Measurements from ENCODE around the gene RPE. TPM values are rescaled to one million over a fixed set of nuclear protein-coding genes. Genes with fewer than 3 reads are reported as not detected.
A peak's percentile ranks its signal among the peaks of the same experiment; 100 is the strongest.

RPE gene
- total RNA-seq, 2 experiments from 2014 or later: 48.2 to 49.9 TPM

DNA sequence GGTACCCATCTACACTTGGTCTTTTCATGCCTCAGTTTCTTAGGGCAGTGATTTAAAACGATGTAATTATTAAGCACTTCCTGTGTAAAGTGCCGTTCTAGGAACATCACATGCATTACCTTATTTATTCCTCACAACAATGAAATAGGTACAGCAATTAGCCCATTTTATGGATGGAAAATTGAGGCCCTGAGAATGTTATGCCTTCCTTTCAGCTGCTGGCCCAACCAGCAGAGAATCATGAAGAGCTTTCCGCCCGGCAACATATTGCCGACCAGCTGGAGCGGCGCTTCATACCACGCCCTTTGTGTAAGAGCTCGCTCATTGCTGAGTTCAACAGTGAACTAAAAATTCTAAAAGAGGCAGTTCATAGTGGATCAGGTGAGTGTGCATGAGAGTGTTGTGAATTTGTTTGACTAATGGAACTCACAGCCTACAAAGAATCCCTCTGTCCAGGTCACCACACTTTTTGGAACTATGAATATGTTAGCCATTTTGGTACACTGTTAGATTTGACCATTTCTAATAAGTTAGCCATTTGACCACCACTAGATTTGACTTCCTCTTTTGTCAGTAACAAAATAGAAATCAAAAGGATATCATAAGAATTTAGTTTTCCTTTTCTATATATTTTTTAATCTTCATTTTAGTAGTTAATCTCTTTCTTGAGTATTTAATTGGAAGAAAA is 25.6 kb upstream of the RPE start:
- no peaks in the 10 kb centered on the region for H3K9me3 Mint-ChIP-seq (ENCODE audit: insufficient read depth)
- no peak overlapping the region for H3K4me3 Mint-ChIP-seq
- ATAC-seq (no peak), DNase-seq (no peak)
- H3K4me1 Mint-ChIP-seq (ENCODE audit: low read depth): no peaks in the 10 kb centered on the region
- H3K36me3 Mint-ChIP-seq (ENCODE audit: low read depth): no peaks in the 10 kb centered on the region
- CTCF ChIA-PET: interaction anchor here (0.7 to 3.2 kb wide), 9 partner anchors 9 to 222 kb away, joined by 3 to 16 read pairs (median 3); no protein-coding TSS in a partner anchor
- peaks cover 7% of the 10 kb centered on the region for H3K27me3 Mint-ChIP-seq (ENCODE audit: low read depth)
- H3K27ac Mint-ChIP-seq: no peak overlapping the region
- POLR2A ChIA-PET: no interaction called here

DNA sequence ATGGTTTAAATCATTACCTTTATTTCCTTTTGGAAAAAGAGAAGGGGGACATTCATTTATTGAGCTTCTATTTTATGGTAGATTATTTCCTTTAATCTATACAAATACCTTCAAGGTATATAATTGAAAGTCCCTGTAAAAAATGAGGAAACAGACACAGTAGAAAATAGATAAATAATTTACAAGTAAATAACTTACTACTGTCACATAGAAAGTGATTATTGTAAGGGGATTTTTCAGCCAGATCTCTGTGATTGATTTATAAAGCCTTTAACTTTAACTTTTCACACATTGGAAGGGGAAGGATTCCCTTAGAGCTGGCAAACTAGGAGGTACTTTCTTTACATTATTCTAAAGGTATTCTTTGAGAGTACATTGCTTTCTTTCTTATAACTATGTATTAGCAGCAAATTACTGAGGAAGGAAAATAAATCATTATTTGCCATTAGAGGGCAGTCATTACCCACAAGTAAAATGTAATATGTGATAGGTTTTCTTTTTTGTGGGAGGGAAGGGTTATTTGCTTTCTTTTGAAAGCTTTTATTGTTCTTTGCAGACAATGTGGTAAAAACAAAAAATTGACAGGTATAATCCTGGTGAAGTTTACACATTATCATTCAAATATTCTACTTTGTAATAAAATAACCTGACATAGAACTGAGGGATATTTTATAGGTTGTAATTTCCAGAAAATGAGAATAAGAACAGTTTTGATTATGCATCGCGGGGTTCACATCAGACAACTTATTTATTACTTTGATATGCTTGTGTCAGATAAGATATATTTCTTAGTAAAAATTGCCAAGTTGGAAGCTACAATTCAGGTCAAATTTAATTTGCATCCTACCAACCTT is 24.8 kb upstream of the RPE start:
- ATAC-seq: no peak
- Mint-ChIP-seq H3K9me3 (ENCODE audit: insufficient read depth) (no peaks in the 10 kb centered on the region), H3K36me3 (ENCODE audit: low read depth) (no peaks in the 10 kb centered on the region), H3K4me1 (ENCODE audit: low read depth) (no peaks in the 10 kb centered on the region), H3K27ac (no peak overlapping the region), H3K4me3 (no peak overlapping the region), H3K27me3 (ENCODE audit: low read depth) (peaks cover 8% of the 10 kb centered on the region)
- ChIA-PET CTCF (interaction anchor here (0.7 to 3.2 kb wide), 9 partner anchors 8 to 221 kb away, joined by 3 to 16 read pairs (median 3); no protein-coding TSS in a partner anchor), POLR2A (interaction anchor here (0.6 kb wide), 1 partner anchor 18 kb away, joined by 3 read pairs; no protein-coding TSS in a partner anchor)
- DNase-seq: no peak

DNA sequence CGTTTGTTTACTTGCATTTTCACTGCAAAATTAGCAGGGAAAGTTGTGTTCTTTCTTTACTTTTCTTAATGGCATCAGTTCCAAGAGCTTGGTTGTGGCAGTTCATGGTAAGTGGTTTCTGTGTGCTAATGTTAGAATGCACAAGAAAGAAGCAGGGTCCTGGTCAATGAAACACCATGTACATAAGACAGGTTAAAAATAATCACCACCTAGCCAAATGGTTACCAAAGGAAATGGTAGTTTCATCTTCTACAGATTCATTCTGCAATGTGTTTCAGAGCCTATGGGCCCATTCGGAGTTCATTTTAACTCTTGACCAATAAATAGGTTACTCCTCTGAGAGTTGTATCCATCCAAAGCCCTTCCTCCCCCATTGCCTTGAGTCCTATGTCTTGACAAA is 18.1 kb upstream of the RPE start:
- CTCF ChIA-PET: interaction anchor here (1.6 kb wide), 1 partner anchor 211 kb away, joined by 7 read pairs; no protein-coding TSS in a partner anchor
- H3K4me3 Mint-ChIP-seq: no peak overlapping the region
- H3K36me3 Mint-ChIP-seq (ENCODE audit: low read depth): no peaks in the 10 kb centered on the region
- no peaks in the 10 kb centered on the region for H3K4me1 Mint-ChIP-seq (ENCODE audit: low read depth)
- no peaks in the 10 kb centered on the region for H3K9me3 Mint-ChIP-seq (ENCODE audit: insufficient read depth)
- peaks cover 16% of the 10 kb centered on the region for H3K27me3 Mint-ChIP-seq (ENCODE audit: low read depth)
- no peak for DNase-seq
- H3K27ac Mint-ChIP-seq: no peak overlapping the region
- no peak for ATAC-seq
- POLR2A ChIA-PET: interaction anchor here (0.6 kb wide), 1 partner anchor 14 kb away, joined by 3 read pairs; no protein-coding TSS in a partner anchor

DNA sequence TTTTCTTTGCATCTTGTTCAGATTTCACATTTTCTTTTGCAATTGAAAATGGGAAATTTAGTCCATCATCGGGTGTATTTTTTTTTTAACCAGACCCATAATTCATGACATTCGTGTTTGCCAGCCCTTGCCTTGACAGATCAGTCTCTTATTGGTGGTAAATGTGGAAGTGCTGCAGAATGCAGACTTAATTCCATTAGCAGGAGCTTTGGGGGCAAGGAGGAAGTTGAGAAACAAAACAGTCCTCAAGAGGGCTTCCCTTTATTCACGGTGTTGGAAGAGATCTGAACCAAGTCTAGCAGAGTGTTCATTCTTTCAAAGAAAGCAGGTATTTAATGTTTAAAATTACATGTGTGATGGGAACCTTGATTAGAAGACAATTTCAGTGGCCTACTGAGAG is 16.6 kb upstream of the RPE start:
- no peaks in the 10 kb centered on the region for H3K9me3 Mint-ChIP-seq (ENCODE audit: insufficient read depth)
- ATAC-seq: no peak
- CTCF ChIA-PET: interaction anchor here (0.9 to 1.6 kb wide), 3 partner anchors 9 to 210 kb away, joined by 3 to 7 read pairs (median 4); no protein-coding TSS in a partner anchor
- POLR2A ChIA-PET: no interaction called here
- no peaks in the 10 kb centered on the region for H3K4me1 Mint-ChIP-seq (ENCODE audit: low read depth)
- H3K36me3 Mint-ChIP-seq (ENCODE audit: low read depth): no peaks in the 10 kb centered on the region
- no peak overlapping the region for H3K4me3 Mint-ChIP-seq
- peaks cover 22% of the 10 kb centered on the region for H3K27me3 Mint-ChIP-seq (ENCODE audit: low read depth)
- DNase-seq: no peak
- H3K27ac Mint-ChIP-seq: no peak overlapping the region

DNA sequence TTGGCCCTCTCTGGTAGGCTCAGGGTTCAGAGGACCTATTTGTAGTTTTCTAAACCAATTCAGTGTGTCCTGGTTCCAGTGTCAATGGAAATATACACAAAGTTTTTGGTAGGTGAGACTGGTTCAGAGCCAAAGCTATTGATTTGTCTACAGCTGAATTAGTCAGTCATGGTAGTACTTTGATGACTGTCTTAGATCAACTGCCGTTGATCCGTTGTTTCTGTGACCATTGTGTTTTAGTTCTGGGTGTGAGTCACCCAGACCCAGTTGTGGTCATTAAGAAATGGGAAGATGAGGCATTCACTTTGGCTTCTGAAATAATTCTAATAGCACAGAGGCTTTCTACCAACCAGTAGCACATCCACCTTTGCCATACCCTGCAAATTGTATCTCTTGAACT is 16.0 kb upstream of the RPE start:
- CTCF ChIA-PET: interaction anchor here (0.9 to 1.0 kb wide), 2 partner anchors 9 to 13 kb away, joined by 3 to 4 read pairs; no protein-coding TSS in a partner anchor
- ATAC-seq: no peak
- H3K4me3 Mint-ChIP-seq: no peak overlapping the region

DNA sequence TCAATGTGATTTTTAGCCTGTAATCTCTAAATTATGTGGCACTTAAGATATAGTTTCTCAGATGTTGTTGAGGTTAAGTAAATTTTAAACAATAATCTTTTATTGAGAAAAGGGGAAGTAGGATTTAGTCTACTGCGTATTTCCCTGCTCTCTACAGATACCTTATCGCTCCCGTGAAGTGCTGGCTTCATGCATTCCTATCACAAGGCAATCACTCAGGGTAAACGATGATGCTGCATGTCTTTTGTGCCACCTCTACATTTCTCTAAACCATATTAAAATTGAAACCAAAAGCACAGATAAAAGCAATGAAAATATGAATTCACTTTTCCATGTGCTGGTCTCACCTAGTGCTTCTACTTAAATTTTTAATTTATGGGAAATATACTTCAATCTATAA is 14.4 kb upstream of the RPE start:
- Mint-ChIP-seq H3K4me3 (no peak overlapping the region), H3K27ac (no peak overlapping the region), H3K36me3 (ENCODE audit: low read depth) (no peaks in the 10 kb centered on the region), H3K27me3 (ENCODE audit: low read depth) (peaks cover 17% of the 10 kb centered on the region), H3K4me1 (ENCODE audit: low read depth) (no peaks in the 10 kb centered on the region), H3K9me3 (ENCODE audit: insufficient read depth) (no peaks in the 10 kb centered on the region)
- DNase-seq (no peak), ATAC-seq (no peak)
- ChIA-PET POLR2A (no interaction called here), CTCF (no interaction called here)

More for the DNA sequence above, 16.0 kb upstream of the RPE start:
- DNase-seq: no peak
- no peaks in the 10 kb centered on the region for H3K36me3 Mint-ChIP-seq (ENCODE audit: low read depth)
- no peaks in the 10 kb centered on the region for H3K9me3 Mint-ChIP-seq (ENCODE audit: insufficient read depth)
- H3K4me1 Mint-ChIP-seq (ENCODE audit: low read depth): no peaks in the 10 kb centered on the region
- H3K27ac Mint-ChIP-seq: no peak overlapping the region
- peaks cover 22% of the 10 kb centered on the region for H3K27me3 Mint-ChIP-seq (ENCODE audit: low read depth)
- POLR2A ChIA-PET: no interaction called here

DNA sequence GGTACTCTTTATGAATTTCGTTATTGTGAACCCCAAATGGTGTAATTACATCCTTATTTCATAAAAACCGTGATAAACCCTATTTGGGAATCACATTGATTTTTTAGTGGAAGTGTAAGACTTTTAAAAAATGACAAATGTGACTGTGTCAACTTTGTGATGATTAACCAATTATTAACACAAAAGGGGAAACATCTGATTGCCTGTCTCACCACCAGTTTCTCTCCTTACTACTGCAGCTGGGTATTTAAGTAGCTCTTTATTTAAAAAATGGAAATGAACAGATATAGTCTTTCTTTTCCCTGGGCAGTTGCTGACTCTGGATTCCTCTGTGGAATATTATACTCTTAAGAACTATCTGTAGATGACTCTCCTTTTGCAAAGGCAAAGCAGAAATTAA is 11.6 kb upstream of the RPE start:
- Mint-ChIP-seq H3K4me3 (no peak overlapping the region), H3K4me1 (ENCODE audit: low read depth) (no peaks in the 10 kb centered on the region), H3K36me3 (ENCODE audit: low read depth) (no peaks in the 10 kb centered on the region), H3K27me3 (ENCODE audit: low read depth) (peaks cover 6% of the 10 kb centered on the region), H3K27ac (no peak overlapping the region), H3K9me3 (ENCODE audit: insufficient read depth) (no peaks in the 10 kb centered on the region)
- POLR2A ChIA-PET: no interaction called here
- DNase-seq (no peak), ATAC-seq (no peak)
- CTCF ChIA-PET: interaction anchor here (0.7 to 1.3 kb wide), 2 partner anchors 11 to 208 kb away, joined by 4 read pairs; no protein-coding TSS in a partner anchor

DNA sequence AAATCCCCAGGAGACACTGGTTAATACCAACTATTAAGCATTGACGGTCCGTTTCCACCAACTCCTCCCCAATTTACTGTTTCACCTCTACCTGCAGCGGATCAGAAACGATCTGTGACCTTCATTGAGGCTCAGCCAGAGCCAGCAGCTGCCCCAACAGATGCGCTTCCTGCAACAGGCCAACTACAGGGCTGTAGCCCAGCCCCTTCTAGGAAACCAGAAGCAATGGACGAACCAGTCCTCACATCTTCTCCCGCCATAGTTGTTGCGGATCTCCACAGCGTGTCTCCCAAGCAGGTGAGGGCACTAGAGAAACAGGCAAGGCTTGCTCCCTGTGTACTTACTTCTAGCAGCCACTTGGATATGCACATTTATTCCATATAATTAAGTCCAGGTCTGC is 8.5 kb upstream of the RPE start:
- DNase-seq (no peak), ATAC-seq (no peak)
- no peaks in the 10 kb centered on the region for H3K36me3 Mint-ChIP-seq (ENCODE audit: low read depth)
- H3K4me3 Mint-ChIP-seq: no peak overlapping the region
- H3K27me3 Mint-ChIP-seq (ENCODE audit: low read depth): peaks cover 6% of the 10 kb centered on the region
- no peaks in the 10 kb centered on the region for H3K9me3 Mint-ChIP-seq (ENCODE audit: insufficient read depth)
- ChIA-PET POLR2A (no interaction called here), CTCF (no interaction called here)
- H3K27ac Mint-ChIP-seq: no peak overlapping the region
- no peaks in the 10 kb centered on the region for H3K4me1 Mint-ChIP-seq (ENCODE audit: low read depth)

DNA sequence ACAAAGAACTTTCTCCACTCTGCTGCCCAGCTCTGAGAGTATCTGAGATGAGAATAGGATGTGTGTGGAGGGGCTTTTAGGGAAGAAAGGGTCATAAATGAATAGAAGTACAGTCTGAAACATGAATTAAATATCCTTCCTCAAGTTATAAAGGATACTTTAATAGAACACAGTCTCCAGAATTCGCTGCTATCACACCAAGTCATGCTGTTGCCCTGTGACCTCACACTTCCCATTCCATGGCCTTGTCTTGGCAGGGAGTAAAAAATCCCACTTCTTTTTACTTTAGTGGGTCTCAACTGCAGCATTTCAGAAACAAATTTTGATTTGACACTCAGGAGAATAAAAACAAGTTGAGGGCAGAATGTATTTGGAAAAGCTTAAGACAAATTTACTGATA is 3.8 kb upstream of the RPE start:
- Mint-ChIP-seq H3K9me3 (ENCODE audit: insufficient read depth) (no peaks in the 10 kb centered on the region), H3K27me3 (ENCODE audit: low read depth) (no peaks in the 10 kb centered on the region), H3K27ac (no peak overlapping the region), H3K4me1 (ENCODE audit: low read depth) (peaks cover 18% of the 10 kb centered on the region), H3K4me3 (no peak overlapping the region), H3K36me3 (ENCODE audit: low read depth) (peaks cover 10% of the 10 kb centered on the region)
- ATAC-seq (no peak), DNase-seq (no peak)
- ChIA-PET CTCF (interaction anchor here (0.8 to 2.0 kb wide), 3 partner anchors 11 to 200 kb away, joined by 3 to 6 read pairs (median 3); no protein-coding TSS in a partner anchor), POLR2A (no interaction called here)

DNA sequence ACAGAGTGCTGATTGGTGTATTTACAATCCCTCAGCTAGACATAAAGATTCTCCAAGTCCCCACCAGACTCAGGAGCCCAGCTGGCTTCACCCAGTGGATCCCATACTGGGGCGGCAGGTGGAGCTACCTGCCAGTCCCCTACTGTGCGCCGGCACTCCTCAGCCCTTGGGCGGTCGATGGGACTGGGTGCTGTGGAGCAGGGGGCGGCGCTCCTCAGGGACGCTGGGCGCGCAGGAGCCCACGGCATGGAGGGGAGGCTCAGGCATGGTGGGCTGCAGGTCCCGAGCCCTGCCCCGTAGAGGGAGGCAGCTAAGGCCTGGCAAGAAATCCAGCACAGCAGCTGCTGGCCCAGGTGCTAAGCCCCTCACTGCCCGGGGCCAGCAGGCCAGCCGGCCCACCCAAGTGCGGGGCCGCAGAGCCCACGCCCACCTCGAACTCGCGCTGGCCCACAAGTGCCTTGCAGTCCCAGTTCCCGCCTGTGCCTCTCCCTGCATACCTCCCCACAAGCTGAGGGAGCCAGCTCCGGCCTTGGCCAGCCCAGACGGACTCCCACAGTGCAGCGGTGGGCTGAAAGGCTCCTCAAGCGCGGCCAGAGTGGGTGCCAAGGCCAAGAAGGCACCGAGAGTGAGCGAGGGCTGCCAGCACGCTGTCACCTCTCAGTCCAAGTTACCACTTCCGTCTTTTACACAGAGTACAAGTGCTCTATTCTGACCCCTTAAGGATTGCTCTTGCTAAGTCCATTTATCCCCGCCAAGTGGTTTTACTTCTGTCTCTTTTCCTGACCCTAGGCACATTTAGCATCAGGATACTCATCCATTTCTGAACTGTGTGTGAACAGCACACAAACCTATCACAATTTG is 1.7 kb upstream of the RPE start:
- Mint-ChIP-seq H3K27me3 (ENCODE audit: low read depth) (no peaks in the 10 kb centered on the region), H3K9me3 (ENCODE audit: insufficient read depth) (no peaks in the 10 kb centered on the region), H3K27ac (no peak overlapping the region), H3K36me3 (ENCODE audit: low read depth) (peaks cover 24% of the 10 kb centered on the region), H3K4me3 (no peak overlapping the region), H3K4me1 (ENCODE audit: low read depth) (peaks cover 38% of the 10 kb centered on the region)
- ChIA-PET POLR2A (interaction anchor here (0.6 kb wide), 1 partner anchor 14 kb away, joined by 3 read pairs; no protein-coding TSS in a partner anchor), CTCF (interaction anchor here (2.0 kb wide), 1 partner anchor 198 kb away, joined by 6 read pairs; no protein-coding TSS in a partner anchor)
- ATAC-seq: no peak
- DNase-seq: no peak

DNA sequence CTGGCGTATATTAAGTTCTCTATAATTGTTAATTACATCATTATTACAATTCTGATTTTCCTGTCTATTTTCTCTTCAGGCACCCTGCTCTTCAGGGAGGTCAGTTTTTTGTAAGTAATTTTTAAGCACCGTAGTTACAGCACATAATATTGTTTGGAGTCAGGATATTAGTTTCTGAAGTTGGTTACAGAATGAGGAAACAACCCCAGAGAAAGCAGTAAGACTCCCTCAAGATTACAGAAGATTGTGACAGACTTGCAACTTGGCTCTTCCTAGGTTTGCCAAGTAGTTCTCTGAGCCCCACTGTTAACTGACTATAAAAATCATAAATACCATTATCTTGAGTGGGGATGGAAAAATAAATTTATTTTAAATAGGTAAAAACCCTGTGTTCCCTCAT is 921 bp downstream of the RPE start:
- ATAC-seq: no peak
- POLR2A ChIA-PET: interaction anchor here (1.0 kb wide), 1 partner anchor 9 kb away, joined by 4 read pairs; no protein-coding TSS in a partner anchor
- CTCF ChIA-PET: interaction anchor here (0.8 to 1.7 kb wide), 2 partner anchors 10 to 42 kb away, joined by 3 to 4 read pairs; no protein-coding TSS in a partner anchor
- no peaks in the 10 kb centered on the region for H3K9me3 Mint-ChIP-seq (ENCODE audit: insufficient read depth)
- H3K27me3 Mint-ChIP-seq (ENCODE audit: low read depth): no peaks in the 10 kb centered on the region
- peaks cover 41% of the 10 kb centered on the region for H3K36me3 Mint-ChIP-seq (ENCODE audit: low read depth)
- peak overlapping the region; percentile 93 for H3K4me3 Mint-ChIP-seq
- H3K4me1 Mint-ChIP-seq (ENCODE audit: low read depth): peaks cover 57% of the 10 kb centered on the region
- DNase-seq: no peak
- H3K27ac Mint-ChIP-seq: peak overlapping the region; percentile 89

Data from activated CD8-positive, alpha-beta T cell treated with anti-CD3 and anti-CD28 coated beads, Interleukin-2, amount 10 ng/mL, durations not matched to agents 7 days and 5 days (primary cell).